ENCODE results near the gene CARD19.

Gene CARD19

DNA sequence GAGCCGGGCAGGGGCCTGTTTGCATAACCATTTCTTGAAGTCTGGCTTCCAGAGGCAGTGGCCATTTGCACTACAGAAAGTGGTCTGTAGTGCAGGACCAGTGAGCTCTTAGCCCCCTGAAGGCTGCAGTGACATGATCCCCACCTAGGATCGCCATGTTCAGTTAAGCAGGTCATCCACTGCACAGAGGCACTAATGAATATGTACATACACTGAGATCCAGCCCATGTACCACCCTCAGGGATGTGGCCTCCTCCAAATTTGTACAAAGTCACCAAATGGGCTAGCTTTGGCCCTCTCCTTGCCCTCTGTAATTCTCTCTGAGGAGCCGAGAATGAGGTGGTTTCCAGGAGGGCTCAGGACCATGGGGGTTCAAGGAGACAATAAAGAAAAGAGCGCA is 45.8 kb upstream of the CARD19 start:
- no peaks in the 10 kb centered on the region for H3K27me3 ChIP-seq (replicated peaks; ENCODE audit: insufficient read depth, low read length)
- H4K20me1 ChIP-seq (ENCODE audit: insufficient read depth, low read length) = no peaks in the 10 kb centered on the region
- TF ChIP-seq EZH2 (optimal IDR thresholded peaks at IDR 0.05; ENCODE audit: low read depth, low read length) (no peak), EZH2phosphoT487 (IDR thresholded peaks at IDR 0.05; ENCODE audit: low read length) (no peak)
- TF ChIP-seq, protein P1, sequence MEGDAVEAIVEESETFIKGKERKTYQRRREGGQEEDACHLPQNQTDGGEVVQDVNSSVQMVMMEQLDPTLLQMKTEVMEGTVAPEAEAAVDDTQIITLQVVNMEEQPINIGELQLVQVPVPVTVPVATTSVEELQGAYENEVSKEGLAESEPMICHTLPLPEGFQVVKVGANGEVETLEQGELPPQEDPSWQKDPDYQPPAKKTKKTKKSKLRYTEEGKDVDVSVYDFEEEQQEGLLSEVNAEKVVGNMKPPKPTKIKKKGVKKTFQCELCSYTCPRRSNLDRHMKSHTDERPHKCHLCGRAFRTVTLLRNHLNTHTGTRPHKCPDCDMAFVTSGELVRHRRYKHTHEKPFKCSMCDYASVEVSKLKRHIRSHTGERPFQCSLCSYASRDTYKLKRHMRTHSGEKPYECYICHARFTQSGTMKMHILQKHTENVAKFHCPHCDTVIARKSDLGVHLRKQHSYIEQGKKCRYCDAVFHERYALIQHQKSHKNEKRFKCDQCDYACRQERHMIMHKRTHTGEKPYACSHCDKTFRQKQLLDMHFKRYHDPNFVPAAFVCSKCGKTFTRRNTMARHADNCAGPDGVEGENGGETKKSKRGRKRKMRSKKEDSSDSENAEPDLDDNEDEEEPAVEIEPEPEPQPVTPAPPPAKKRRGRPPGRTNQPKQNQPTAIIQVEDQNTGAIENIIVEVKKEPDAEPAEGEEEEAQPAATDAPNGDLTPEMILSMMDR (IDR thresholded peaks at IDR 0.05; ENCODE audit: low read length) = no peak
- no peaks in the 10 kb centered on the region for H3F3A ChIP-seq (ENCODE audit: insufficient read depth, low read length)
- no peak for DNase-seq
- no peaks in the 10 kb centered on the region for H3K9me2 ChIP-seq (replicated peaks; ENCODE audit: insufficient read depth, low read length)
- H3K9me3 ChIP-seq (replicated peaks; ENCODE audit: insufficient read depth, low read length) = no peaks in the 10 kb centered on the region
- no peak overlapping the region for H3K27ac ChIP-seq (ENCODE audit: low read length)
- no peaks in the 10 kb centered on the region for H3K79me2 ChIP-seq (ENCODE audit: low read length)
- H2AFZ ChIP-seq (ENCODE audit: low read length) = no peak overlapping the region
- no peak overlapping the region for H3K9ac ChIP-seq (ENCODE audit: low read length)
- no peaks in the 10 kb centered on the region for H3K36me3 ChIP-seq (replicated peaks; ENCODE audit: insufficient read depth, low read length)
- H3K4me3 ChIP-seq (ENCODE audit: low read length) = no peak overlapping the region
- no peaks in the 10 kb centered on the region for H3K4me1 ChIP-seq (ENCODE audit: low read length)
- H3K4me2 ChIP-seq (ENCODE audit: low read depth, low read length) = no peak overlapping the region

DNA sequence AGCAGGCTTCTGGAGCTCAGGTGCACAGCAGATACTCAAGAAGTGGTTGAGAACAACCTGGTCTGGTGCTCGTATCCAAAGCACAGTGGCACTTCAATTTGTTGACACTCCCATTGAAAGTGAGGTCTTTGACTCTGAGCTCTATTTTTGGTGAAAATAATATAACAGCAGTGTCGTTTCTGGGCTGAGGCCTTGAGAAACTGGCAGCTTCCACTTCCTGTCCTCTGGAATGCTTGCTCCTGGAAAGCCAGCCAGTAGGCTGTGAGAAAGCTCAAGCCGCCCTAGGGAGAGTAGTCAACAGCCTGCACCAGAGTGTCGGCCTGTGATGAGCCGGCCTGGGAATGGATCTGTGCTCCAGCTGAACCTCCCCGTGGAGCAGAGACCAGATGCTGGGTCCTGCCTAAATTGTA is 44.3 kb upstream of the CARD19 start:
- no peak for DNase-seq
- H2AFZ ChIP-seq (ENCODE audit: low read length) = no peak overlapping the region
- H3K27ac ChIP-seq (ENCODE audit: low read length) = no peak overlapping the region
- no peaks in the 10 kb centered on the region for H4K20me1 ChIP-seq (ENCODE audit: insufficient read depth, low read length)
- H3K9ac ChIP-seq (ENCODE audit: low read length) = no peak overlapping the region
- no peaks in the 10 kb centered on the region for H3K9me3 ChIP-seq (replicated peaks; ENCODE audit: insufficient read depth, low read length)
- no peak overlapping the region for H3K4me2 ChIP-seq (ENCODE audit: low read depth, low read length)
- H3K4me3 ChIP-seq (ENCODE audit: low read length) = no peak overlapping the region
- no peak for TF ChIP-seq EZH2phosphoT487 (IDR thresholded peaks at IDR 0.05; ENCODE audit: low read length)
- no peak for TF ChIP-seq EZH2 (optimal IDR thresholded peaks at IDR 0.05; ENCODE audit: low read depth, low read length)
- TF ChIP-seq, protein P1 (IDR thresholded peaks at IDR 0.05; ENCODE audit: low read length) = no peak
- H3F3A ChIP-seq (ENCODE audit: insufficient read depth, low read length) = no peaks in the 10 kb centered on the region
- H3K79me2 ChIP-seq (ENCODE audit: low read length) = no peaks in the 10 kb centered on the region
- no peaks in the 10 kb centered on the region for H3K27me3 ChIP-seq (replicated peaks; ENCODE audit: insufficient read depth, low read length)
- H3K4me1 ChIP-seq (ENCODE audit: low read length) = no peaks in the 10 kb centered on the region
- no peaks in the 10 kb centered on the region for H3K36me3 ChIP-seq (replicated peaks; ENCODE audit: insufficient read depth, low read length)
- no peaks in the 10 kb centered on the region for H3K9me2 ChIP-seq (replicated peaks; ENCODE audit: insufficient read depth, low read length)

DNA sequence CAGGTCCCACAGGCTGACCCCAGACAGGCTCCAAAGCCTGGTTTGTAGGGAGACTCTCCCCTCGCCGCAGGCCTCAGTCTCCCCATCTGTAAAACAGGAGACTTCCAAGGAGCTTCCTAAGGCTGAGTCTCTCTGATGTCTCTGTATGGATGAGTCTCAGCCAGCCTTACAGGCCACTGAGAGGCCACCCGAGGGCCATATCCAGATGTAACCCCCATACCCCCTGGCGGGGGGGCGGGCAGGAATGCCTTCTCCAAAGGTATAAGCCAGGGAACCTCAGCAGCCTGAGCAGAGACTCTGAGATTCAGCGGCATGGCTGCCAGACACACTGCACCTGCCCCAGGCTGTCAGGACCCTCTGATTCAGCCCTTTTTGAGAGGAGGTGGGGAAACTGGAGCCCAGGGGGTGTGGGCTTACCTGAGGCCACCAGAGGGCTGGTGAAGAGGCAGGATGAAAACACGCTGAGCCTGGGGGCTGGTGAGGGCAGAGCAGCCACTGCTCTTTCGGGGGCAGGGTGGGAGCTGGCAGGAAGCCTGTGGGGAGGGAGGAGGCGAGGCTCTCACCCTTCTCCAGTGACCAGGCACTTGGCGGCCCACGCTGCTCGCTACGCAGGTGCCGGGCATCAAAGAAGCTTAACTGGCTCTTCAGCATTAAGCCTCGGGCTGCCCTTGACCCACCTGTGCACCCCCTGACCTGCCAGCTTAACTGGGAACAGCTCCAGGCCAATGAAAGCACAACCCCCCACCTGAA is 43.1 kb upstream of the CARD19 start:
- H3K79me2 ChIP-seq (ENCODE audit: low read length) = no peaks in the 10 kb centered on the region
- DNase-seq = no peak
- H3K9me2 ChIP-seq (replicated peaks; ENCODE audit: insufficient read depth, low read length) = no peaks in the 10 kb centered on the region
- no peaks in the 10 kb centered on the region for H3K27me3 ChIP-seq (replicated peaks; ENCODE audit: insufficient read depth, low read length)
- no peaks in the 10 kb centered on the region for H3K9me3 ChIP-seq (replicated peaks; ENCODE audit: insufficient read depth, low read length)
- H2AFZ ChIP-seq (ENCODE audit: low read length) = no peak overlapping the region
- H3F3A ChIP-seq (ENCODE audit: insufficient read depth, low read length) = peaks cover 6% of the 10 kb centered on the region; the same call in 1 of the 2 replicates
- no peak for TF ChIP-seq EZH2 (optimal IDR thresholded peaks at IDR 0.05; ENCODE audit: low read depth, low read length)
- no peak for TF ChIP-seq EZH2phosphoT487 (IDR thresholded peaks at IDR 0.05; ENCODE audit: low read length)
- TF ChIP-seq, protein P1 (IDR thresholded peaks at IDR 0.05; ENCODE audit: low read length) = no peak
- H3K27ac ChIP-seq (ENCODE audit: low read length) = no peak overlapping the region
- no peaks in the 10 kb centered on the region for H3K4me1 ChIP-seq (ENCODE audit: low read length)
- H3K4me2 ChIP-seq (ENCODE audit: low read depth, low read length) = no peak overlapping the region
- H3K9ac ChIP-seq (ENCODE audit: low read length) = no peak overlapping the region
- no peaks in the 10 kb centered on the region for H3K36me3 ChIP-seq (replicated peaks; ENCODE audit: insufficient read depth, low read length)
- no peak overlapping the region for H3K4me3 ChIP-seq (ENCODE audit: low read length)
- no peaks in the 10 kb centered on the region for H4K20me1 ChIP-seq (ENCODE audit: insufficient read depth, low read length)

All from MM.1S (cell line).